Ovary (tissue), 9 donors: ENCODE results near the gene UCK1. TPM values are rescaled to one million over a fixed set of nuclear protein-coding genes. Genes with fewer than 3 reads are reported as not detected.

Experiments
- DNase-seq, 5 donors: peaks; one replicate each; pipeline ENCODE4 v3.0.0-alpha.2; 2019 to 2020
- H3K27ac ChIP-seq, 2 donors: fragments of 200-600 bp; one replicate each; pipeline versions ENCODE4 v1.5.1 to v1.8.0; 2019 to 2022
- H3K27me3 ChIP-seq: fragments of 200-600 bp; one replicate; pipeline ENCODE4 v1.8.0; 2022
- H3K36me3 ChIP-seq: fragments of 200-600 bp; sonication (generic); one replicate; pipeline ENCODE4 v1.5.1; 2019
- H3K4me1 ChIP-seq: one replicate; pipeline ENCODE4 v1.8.1; 2013; ENCODE audit warnings: mild to moderate bottlenecking, moderate library complexity; ENCODE audit not compliant: insufficient read depth
- H3K4me3 ChIP-seq: fragments of 200-600 bp; sonication (generic); one replicate; pipeline ENCODE4 v1.5.1; 2017
- H3K9me3 ChIP-seq, 2 donors: fragments of 200-600 bp in 1 of 2; sonication (generic) in 1 of 2; one replicate each; pipeline versions ENCODE4 v1.5.1 to v1.8.1; 2013 to 2019; ENCODE audit warnings: mild to moderate bottlenecking in 1 of 2, moderate library complexity in 1 of 2
- CTCF ChIP-seq, 3 donors: fragments of 450-650 bp in 2 of 3; fragments of 200-600 bp in 1 of 3; IDR thresholded peaks; one replicate each; pipeline versions ENCODE4 v1.5.1 to v1.8.0; 2016 to 2022; ENCODE audit warnings: antibody characterized with exemption in 3 of 3, mild to moderate bottlenecking in 1 of 3
- EP300 ChIP-seq: sonication (generic); formaldehyde crosslinking; IDR thresholded peaks from one replicate; pipeline ENCODE4 v1.6.1; 2017; ENCODE audit warnings: antibody characterized with exemption
- POLR2A ChIP-seq: fragments of 450-650 bp; IDR thresholded peaks from one replicate; pipeline ENCODE4 v1.6.1; 2017; ENCODE audit warnings: antibody characterized with exemption, mild to moderate bottlenecking, moderate library complexity
- WGBS, 3 donors: extraction: QIAGEN DNeasy Blood & Tissue Kit in 1 of 3; methylation state at CpG; one replicate each; pipeline versions ENCODE4 v1.1.5 to v1.1.7; 2013 to 2017; 5-methylcytosine and 5-hydroxymethylcytosine counted together
- intact Hi-C, 4 donors: fragments of 100-400 bp; cut with DNase I; formaldehyde crosslinking; loops; one replicate each; pipeline versions ENCODE4 v1.11.0 to v1.15.1; 2022 to 2023
- polyA plus RNA-seq, 2 donors: library from polyadenylated mRNA; stranded (reverse); fragments of 200-250 nt in 1 of 2; fragments of 350-450 nt in 1 of 2; fragmentation: Illumina TruSeq in 1 of 2; extraction: RNeasy Lipid Tissue Mini Kit (QIAGEN cat#74804) in 1 of 2; gene quantifications; one replicate each; pipeline ENCODE4 v1.2.3, GENCODE V29; 2013 to 2014
- total RNA-seq, 7 donors: library from RNA; depleted of rRNA in 2 of 7; stranded (reverse); fragments of >200 nt in 2 of 7; fragmentation: NEBNext Ultra II Directional in 3 of 7; extraction: Animal tissue kit (Norgen Biotek cat#: 25700) in 3 of 7; gene quantifications; one replicate each; pipeline versions ENCODE4 v1.1.0 to v1.2.4, GENCODE V29; 2016 to 2023
- donor health status: DM: no; HTN: no; CAD: no; lungs with moderate emphysema.
- donor health status: DM: no; HTN: no; CAD: no.
- donor health status: Bipolar disorder and iron deficiency.
- donor health status: DM: yes; HTN: yes; CAD: no.
- donor health status: DM: no; HTN: no; CAD: no.
- donor health status: DM: yes; HTN: yes; CAD: no.

UCK1 gene
- total and polyA plus RNA-seq, 9 donors, result 19.8 to 37.9 (median 29.7) TPM

GRCh38 chr9:131500939-131501541 lies 30.0 kb downstream of the UCK1 start:
- WGBS, 3 donors, result 55 to 64% (median 56%) methylated on average over 5 of the region's 5 CpGs
- no peaks in the 10 kb centered on the region for H3K27me3 ChIP-seq
- intact Hi-C loops, result no loop called here

GRCh38 chr9:131500377-131500776 lies 30.7 kb downstream of the UCK1 start:
- Histone ChIP-seq H3K27me3 (no peaks in the 10 kb centered on the region), H3K27ac (no peak overlapping the region), H3K9me3 (no peaks in the 10 kb centered on the region), H3K36me3 (no peaks in the 10 kb centered on the region), H3K4me1 (peaks cover 10% of the 10 kb centered on the region), H3K4me3 (no peak overlapping the region)
- no peak for DNase-seq
- TF ChIP-seq CTCF (IDR thresholded peaks at IDR 0.05) (no peak), EP300 (no peak), POLR2A (no peak)
- 65 to 69% (median 67%) methylated on average over 12 of the region's 12 CpGs for WGBS, 3 donors
- intact Hi-C loops, result no loop called here

More at GRCh38 chr9:131500939-131501541, 30.0 kb downstream of the UCK1 start:
- TF ChIP-seq EP300, result no peak
- TF ChIP-seq CTCF (IDR thresholded peaks at IDR 0.05), result no peak
- no peak for TF ChIP-seq POLR2A
- H3K4me3 ChIP-seq, result no peak overlapping the region
- no peaks in the 10 kb centered on the region for H3K36me3 ChIP-seq
- no peaks in the 10 kb centered on the region for H3K9me3 ChIP-seq
- H3K27ac ChIP-seq, result no peak overlapping the region
- no peak for DNase-seq
- H3K4me1 ChIP-seq, result peaks cover 10% of the 10 kb centered on the region

- no peak overlapping the region for H3K27ac ChIP-seq
- 73 to 79% (median 77%) methylated on average over 7 of the region's 7 CpGs for WGBS, 3 donors
- no peaks in the 10 kb centered on the region for H3K9me3 ChIP-seq
- TF ChIP-seq CTCF (IDR thresholded peaks at IDR 0.05) (no peak), EP300 (no peak), POLR2A (no peak)
- H3K4me1 ChIP-seq, result peaks cover 10% of the 10 kb centered on the region
- intact Hi-C loops, result no loop called here
- DNase-seq, result no peak
- no peaks in the 10 kb centered on the region for H3K27me3 ChIP-seq
- no peak overlapping the region for H3K4me3 ChIP-seq
- H3K36me3 ChIP-seq, result no peaks in the 10 kb centered on the region
These were observed 31.8 kb downstream of the UCK1 start for GRCh38 chr9:131499254-131499767.

GRCh38 chr9:131496844-131497405 lies 34.1 kb downstream of the UCK1 start:
- DNase-seq, result no peak
- intact Hi-C loops, result no loop called here
- TF ChIP-seq POLR2A (no peak), CTCF (IDR thresholded peaks at IDR 0.05) (no peak), EP300 (no peak)
- Histone ChIP-seq H3K9me3 (no peaks in the 10 kb centered on the region), H3K4me3 (no peak overlapping the region), H3K27me3 (no peaks in the 10 kb centered on the region), H3K36me3 (no peaks in the 10 kb centered on the region), H3K27ac (no peak overlapping the region), H3K4me1 (peaks cover under 1% of the 10 kb centered on the region)
- WGBS, 3 donors, result 67 to 76% (median 70%) methylated on average over 10 of the region's 10 CpGs
